Measurements from ENCODE around the gene UFSP2. TPM values are rescaled to one million over a fixed set of nuclear protein-coding genes. Genes with fewer than 3 reads are reported as not detected.
"Not testable (repeated sequence)": the region's sequence is repeated elsewhere in the genome, so short reads cannot be mapped to it uniquely, and the experiment has no call there.

UFSP2 gene
- total RNA-seq, 6 donors from 2014 or later, result 14.1 to 44.0 (median 25.7) TPM

DNA sequence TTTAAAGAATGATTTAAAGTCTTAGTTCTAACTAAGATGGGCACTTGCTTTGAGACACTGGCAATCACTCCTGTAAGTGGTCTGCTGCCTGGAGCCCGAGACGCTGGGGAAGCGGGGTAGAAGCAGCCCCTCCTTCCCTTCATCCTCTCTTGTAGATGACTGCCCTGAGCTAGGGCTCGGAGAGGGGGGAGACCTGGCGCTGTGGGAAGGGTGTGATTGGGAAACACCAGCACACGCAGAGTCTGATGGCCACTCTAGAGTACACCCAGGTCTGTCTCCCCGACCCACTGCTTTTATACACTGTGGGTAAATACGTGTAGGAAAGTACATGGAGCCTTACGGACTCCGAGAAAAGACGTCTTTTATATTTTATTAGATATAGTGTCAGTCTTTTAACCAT, 54.1 kb downstream of the UFSP2 start:
- Histone ChIP-seq H3K27ac (no peak overlapping the region), H3K9me3 (no peaks in the 10 kb centered on the region), H3K4me1 (no peaks in the 10 kb centered on the region), H3K4me3 (no peak overlapping the region), H3K27me3 (no peaks in the 10 kb centered on the region), H3K36me3 (peaks cover 3 to 13% (median 8%) of the 10 kb centered on the region in 4 donors)
- DNase-seq (no peak), ATAC-seq (ENCODE audit: low FRiP score in 2 of 2) (no peak)
- WGBS, 2 donors, result 95 to 96% methylated on average over 11 of the region's 11 CpGs
- TF ChIP-seq POLR2A (IDR thresholded peaks at IDR 0.05) (no peak), POLR2AphosphoS5 (IDR thresholded peaks at IDR 0.05) (no peak), EP300 (IDR thresholded peaks at IDR 0.05) (no peak)
- TF ChIP-seq, protein P1, sequence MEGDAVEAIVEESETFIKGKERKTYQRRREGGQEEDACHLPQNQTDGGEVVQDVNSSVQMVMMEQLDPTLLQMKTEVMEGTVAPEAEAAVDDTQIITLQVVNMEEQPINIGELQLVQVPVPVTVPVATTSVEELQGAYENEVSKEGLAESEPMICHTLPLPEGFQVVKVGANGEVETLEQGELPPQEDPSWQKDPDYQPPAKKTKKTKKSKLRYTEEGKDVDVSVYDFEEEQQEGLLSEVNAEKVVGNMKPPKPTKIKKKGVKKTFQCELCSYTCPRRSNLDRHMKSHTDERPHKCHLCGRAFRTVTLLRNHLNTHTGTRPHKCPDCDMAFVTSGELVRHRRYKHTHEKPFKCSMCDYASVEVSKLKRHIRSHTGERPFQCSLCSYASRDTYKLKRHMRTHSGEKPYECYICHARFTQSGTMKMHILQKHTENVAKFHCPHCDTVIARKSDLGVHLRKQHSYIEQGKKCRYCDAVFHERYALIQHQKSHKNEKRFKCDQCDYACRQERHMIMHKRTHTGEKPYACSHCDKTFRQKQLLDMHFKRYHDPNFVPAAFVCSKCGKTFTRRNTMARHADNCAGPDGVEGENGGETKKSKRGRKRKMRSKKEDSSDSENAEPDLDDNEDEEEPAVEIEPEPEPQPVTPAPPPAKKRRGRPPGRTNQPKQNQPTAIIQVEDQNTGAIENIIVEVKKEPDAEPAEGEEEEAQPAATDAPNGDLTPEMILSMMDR (IDR thresholded peaks at IDR 0.05), result no peak

DNA sequence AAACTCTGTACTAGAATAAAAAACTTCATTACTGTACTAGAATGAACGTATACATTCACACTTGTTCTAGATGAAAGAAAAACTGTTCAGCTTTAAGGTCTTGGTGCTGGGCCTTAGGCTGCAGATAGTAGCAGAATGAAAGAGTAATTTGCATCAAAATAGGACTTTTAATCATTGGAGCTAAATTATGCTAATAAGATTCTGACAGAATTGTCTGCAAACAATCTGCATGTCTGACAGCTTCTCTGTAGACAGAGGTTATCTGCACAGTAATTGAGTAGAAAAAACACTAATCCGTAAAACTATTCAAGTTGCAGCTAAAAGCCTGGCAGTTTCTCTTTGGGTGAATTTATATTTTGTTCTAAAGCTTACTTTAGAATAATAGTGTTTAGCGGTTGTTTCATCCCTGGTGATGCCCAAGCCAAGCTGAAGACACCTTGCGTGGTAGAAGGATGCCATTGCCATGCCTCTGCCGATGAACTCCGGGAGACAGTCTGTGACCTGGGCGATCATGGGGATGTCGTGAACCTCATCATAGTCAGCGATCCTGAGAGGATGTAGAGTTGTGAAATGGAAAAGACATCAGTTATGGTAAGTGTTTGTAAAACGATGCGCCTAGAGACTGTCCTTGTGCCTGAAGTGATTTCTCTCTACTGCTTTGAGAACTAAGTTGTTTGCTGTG, 55.4 kb downstream of the UFSP2 start:
- DNase-seq (no peak), ATAC-seq (ENCODE audit: low FRiP score in 2 of 2) (no peak)
- Histone ChIP-seq H3K27me3 (no peaks in the 10 kb centered on the region), H3K4me1 (no peaks in the 10 kb centered on the region), H3K36me3 (peaks cover 3 to 17% (median 8%) of the 10 kb centered on the region in 4 donors), H3K27ac (no peak overlapping the region), H3K9me3 (no peaks in the 10 kb centered on the region), H3K4me3 (no peak overlapping the region)
- no peak for TF ChIP-seq EP300 (IDR thresholded peaks at IDR 0.05)
- TF ChIP-seq, protein P1 (IDR thresholded peaks at IDR 0.05), result no peak
- no peak for TF ChIP-seq POLR2AphosphoS5 (IDR thresholded peaks at IDR 0.05)
- TF ChIP-seq POLR2A (IDR thresholded peaks at IDR 0.05), result no peak
- 96% methylated on average over 11 of the region's 11 CpGs for WGBS, 2 donors

DNA sequence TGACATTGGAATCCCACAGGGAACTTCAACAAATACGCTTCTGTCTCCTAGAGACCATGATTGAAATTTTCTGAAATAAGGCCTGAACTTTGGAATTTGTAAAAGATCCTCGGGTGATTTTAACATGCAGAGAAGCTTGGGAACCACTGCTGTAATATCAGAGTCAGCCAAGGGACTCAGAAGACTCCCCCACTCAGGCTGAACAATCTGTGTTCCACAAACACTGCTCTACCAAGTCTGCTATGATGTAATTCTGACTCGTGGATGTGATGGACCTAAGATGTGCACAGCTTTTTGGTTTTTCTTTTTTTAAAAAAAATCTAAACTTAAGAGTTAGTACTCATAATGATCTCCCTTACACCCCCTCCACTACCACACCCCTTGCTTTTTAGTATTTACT, 56.0 kb downstream of the UFSP2 start:
- Histone ChIP-seq H3K36me3 (peaks cover 3 to 17% (median 8%) of the 10 kb centered on the region in 4 donors), H3K4me1 (no peaks in the 10 kb centered on the region), H3K4me3 (no peak overlapping the region), H3K27ac (no peak overlapping the region), H3K27me3 (no peaks in the 10 kb centered on the region), H3K9me3 (no peaks in the 10 kb centered on the region)
- ATAC-seq (ENCODE audit: low FRiP score in 2 of 2), result no peak
- no peak for DNase-seq
- TF ChIP-seq, protein P1 (IDR thresholded peaks at IDR 0.05), result no peak
- TF ChIP-seq POLR2AphosphoS5 (IDR thresholded peaks at IDR 0.05), result no peak
- TF ChIP-seq POLR2A (IDR thresholded peaks at IDR 0.05), result no peak
- no peak for TF ChIP-seq EP300 (IDR thresholded peaks at IDR 0.05)
- WGBS, 2 donors, result 82 to 89% methylated on average over 3 of the region's 3 CpGs

DNA sequence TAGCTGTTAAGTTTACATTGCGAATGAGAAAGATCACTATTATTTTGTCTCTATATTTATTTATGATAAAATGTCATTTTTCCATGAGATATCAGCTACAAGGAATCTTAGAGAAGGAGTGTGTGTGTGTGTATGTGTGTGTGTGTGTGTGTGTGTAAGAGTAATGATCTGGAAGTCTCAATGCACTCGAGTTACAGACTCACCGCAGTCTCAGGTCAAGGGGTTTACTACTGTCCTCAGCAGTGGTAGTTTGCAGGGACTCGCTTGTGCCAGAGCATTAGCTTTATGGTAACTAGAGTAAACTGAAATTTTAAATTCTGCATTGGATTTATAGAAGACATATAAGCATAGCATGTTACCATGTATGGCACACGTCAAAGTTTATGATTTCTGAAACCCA, 60.9 kb downstream of the UFSP2 start:
- Histone ChIP-seq H3K27ac (no peak overlapping the region), H3K4me3 (no peak overlapping the region), H3K36me3 (peaks cover 0 to 14% (median 0%) of the 10 kb centered on the region in 4 donors), H3K9me3 (no peaks in the 10 kb centered on the region), H3K27me3 (no peaks in the 10 kb centered on the region), H3K4me1 (no peaks in the 10 kb centered on the region)
- no peak for TF ChIP-seq POLR2AphosphoS5 (IDR thresholded peaks at IDR 0.05)
- TF ChIP-seq POLR2A (IDR thresholded peaks at IDR 0.05), result no peak
- no peak for ATAC-seq (ENCODE audit: low FRiP score in 2 of 2)
- DNase-seq, result no peak
- WGBS, 2 donors, result 91 to 96% methylated on average over 5 of the region's 5 CpGs

DNA sequence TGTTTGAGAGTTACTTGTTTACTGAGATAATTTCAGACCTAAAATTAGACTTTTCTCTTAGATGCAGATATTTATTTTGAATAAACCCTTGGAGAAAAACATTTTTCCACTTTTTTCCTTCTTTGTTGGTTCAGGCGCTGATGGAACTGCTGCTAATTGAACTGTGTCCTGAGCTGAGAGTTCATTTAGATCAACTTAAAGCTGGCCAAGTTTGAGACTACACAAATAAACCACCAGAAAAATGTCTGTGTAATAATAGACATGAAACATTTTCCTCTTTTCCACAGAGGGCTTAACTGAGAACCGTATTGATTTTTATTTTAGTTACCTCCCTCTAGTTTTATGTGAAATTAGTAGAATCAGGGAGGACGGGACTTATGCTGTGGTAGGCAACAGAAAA, 62.5 kb downstream of the UFSP2 start:
- 83 to 85% methylated on average over 3 of the region's 3 CpGs for WGBS, 2 donors
- ATAC-seq (ENCODE audit: low FRiP score in 2 of 2) (no peak), DNase-seq (no peak)
- Histone ChIP-seq H3K4me3 (no peak overlapping the region), H3K27ac (no peak overlapping the region), H3K4me1 (no peaks in the 10 kb centered on the region), H3K36me3 (peaks cover 0 to 14% (median 1%) of the 10 kb centered on the region in 4 donors), H3K9me3 (no peaks in the 10 kb centered on the region), H3K27me3 (no peaks in the 10 kb centered on the region)
- TF ChIP-seq POLR2AphosphoS5 (IDR thresholded peaks at IDR 0.05), result no peak
- no peak for TF ChIP-seq POLR2A (IDR thresholded peaks at IDR 0.05)
- TF ChIP-seq, protein P1 (IDR thresholded peaks at IDR 0.05), result no peak
- no peak for TF ChIP-seq EP300 (IDR thresholded peaks at IDR 0.05)

DNA sequence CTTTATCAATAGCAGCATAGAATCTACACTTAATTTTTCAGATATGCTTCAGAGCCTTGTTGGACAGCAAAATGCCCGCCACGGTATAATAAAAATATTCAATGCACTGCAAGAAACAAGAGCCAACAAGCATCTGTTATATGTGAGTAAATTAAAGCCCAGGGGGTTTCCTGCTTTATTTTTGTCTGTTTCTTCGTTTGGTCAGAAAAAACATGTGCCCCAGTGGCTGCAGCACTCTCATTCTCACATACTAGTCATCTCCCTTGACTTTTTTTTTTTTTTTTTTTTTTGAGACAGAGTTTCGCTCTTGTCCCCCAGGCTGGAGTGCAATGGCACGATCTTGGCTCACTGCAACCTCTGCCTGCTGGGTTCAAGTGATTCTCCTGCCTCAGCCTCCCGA, 63.2 kb downstream of the UFSP2 start:
- WGBS, 2 donors, result 88 to 94% methylated on average over 6 of the region's 6 CpGs
- H3K4me1 ChIP-seq; H3K4me3 ChIP-seq; DNase-seq; H3K27ac ChIP-seq; H3K9me3 ChIP-seq; H3K27me3 ChIP-seq; ATAC-seq (ENCODE audit: low FRiP score in 2 of 2): not testable (repeated sequence)
- peaks cover 0 to 16% (median 4%) of the 10 kb centered on the region in 4 donors for H3K36me3 ChIP-seq

All from upper lobe of left lung (tissue), 6 donors.